ENCODE data around the gene RSAD1.
"Not testable (repeated sequence)": the region's sequence is repeated elsewhere in the genome, so short reads cannot be mapped to it uniquely, and the experiment has no call there.

The RSAD1 gene

DNA sequence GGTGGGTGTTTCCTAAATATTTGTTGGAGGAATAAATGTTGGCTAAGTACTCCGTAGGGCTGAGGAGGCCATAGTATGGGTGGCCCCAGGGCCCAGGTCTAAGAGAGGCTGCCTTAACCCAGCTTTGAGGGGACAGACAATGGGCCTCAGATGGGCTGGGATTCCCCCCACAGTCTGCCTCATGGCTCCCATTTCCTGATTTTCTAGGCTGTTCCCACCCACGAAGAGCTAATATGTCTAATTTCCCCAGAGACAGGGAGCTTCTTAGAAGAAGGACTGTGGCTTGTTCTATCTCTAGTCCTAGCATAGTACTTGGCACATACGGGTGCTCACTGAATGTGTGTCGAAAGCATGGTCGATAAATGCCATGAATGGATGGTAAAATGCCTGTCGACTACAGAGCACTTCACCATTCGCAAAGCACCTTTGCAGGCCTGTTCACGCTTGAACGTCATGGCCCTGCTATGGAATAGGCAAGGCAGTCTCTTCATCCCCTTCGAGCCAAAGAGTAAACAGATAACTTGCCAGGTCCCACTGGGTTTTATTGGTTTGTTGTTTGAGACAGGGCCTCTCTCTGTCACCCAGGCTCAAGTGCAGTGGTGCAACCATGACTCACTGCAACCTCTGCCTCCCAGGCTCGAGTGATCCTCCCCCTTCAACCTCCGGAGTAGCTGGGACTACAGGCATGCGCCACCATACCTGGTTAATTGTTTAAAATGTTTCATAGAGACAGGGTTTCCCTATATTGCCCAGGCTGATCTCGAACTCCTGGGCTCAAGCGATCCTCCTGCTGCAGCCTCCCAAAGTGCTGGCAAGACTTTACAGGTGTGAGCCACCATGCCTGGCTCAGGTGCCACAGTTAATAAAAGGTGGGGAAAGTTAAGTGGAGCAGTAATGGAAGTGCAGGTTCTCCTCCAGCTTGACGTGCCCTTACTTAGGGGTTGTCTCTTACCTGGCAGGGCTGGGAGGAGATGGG lies 19.7 kb upstream of the RSAD1 start:
- no peak for DNase-seq

DNA sequence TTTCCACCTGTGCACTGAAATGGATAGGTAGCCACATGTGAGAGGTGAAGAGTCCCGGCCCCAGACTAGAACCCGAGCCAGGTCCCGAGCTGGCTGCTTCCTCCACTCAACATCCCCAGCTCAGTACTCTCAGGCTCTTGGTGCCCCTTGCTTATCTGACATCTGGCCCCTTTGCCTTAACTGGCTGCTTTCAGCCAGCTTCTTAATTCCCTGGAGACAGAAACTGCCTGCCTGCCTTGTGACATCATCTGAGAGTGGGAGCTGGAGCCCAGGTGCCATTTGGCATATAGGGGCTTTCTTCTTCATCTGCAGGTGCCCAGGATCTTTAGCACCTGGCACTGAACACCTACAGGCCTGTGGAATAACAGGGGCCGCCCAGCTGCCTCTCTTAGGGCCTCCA lies 18.9 kb upstream of the RSAD1 start:
- DNase-seq = no peak

DNA sequence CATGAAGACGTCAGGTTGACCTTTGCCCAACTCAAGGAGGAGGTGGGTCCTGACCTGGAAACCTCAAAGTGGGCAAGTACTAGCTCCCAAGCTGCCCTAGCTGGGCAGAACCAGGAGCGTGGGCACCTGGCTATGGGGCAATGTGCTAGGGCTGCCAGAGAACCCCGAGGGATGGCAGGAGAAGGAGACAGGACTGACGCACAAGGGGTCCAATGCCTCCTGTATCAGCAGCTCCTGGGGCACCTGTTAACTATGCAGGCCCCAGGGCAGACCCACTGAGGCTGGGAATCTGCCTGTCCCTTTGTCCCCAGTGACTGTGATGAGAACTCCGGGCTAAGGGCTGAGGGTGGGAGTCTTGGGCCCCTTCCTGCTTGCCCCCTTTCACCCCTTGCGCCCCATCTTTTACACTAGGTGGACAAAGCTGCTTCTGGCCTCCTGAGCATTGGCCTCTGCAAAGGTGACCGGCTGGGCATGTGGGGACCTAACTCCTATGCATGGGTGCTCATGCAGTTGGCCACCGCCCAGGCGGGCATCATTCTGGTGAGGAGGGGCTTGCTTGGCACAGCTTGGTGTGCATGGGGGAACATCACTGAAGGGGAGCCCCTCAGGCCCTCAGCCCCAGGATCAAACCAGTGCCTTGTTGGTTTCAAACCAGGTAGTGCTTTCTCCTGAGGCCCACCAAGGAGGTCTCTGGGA lies 17.7 kb upstream of the RSAD1 start:
- DNase-seq = no peak

DNA sequence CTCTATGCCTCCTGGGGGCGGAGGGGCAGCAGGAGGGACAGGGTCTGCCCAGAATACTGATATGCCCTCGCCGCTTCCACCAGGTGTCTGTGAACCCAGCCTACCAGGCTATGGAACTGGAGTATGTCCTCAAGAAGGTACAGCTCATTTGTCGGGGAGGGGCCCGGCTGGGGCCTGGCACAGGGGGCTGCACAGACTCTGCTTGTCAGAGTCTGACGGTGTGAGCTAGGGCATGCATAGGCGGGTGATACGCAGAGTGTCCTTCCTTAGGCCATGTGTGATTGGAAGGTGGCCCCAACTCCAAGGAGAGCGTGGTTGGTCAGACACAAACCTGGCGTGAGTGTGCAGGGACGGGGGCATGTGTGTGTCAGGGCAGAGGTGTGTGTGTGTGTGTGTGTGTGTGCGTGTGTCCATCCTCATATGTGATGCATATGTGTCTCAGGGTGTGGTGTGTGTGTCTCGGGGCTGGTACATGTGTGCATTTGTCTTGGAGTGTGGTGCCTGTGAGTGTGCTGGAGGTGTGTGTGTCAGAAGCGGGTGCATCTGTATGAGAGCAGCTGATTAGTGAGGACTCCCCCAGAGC lies 17.0 kb upstream of the RSAD1 start:
- no peak for DNase-seq

DNA sequence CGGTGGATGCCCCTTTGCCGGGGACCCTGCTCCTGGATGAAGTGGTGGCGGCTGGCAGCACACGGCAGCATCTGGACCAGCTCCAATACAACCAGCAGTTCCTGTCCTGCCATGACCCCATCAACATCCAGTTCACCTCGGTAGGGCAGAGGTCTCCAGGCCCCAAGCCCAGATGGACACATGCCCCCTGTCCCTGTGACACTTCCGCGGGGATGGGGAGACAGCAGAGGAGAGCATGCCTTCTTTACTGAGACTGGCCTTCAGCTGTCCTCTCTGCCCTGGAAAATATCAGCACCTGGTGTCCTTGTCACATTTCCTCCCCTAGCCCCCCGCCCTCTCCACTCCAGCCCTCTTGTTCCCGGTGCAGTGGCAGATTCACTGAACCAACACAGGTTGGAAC lies 16.2 kb upstream of the RSAD1 start:
- no peak for DNase-seq

DNA sequence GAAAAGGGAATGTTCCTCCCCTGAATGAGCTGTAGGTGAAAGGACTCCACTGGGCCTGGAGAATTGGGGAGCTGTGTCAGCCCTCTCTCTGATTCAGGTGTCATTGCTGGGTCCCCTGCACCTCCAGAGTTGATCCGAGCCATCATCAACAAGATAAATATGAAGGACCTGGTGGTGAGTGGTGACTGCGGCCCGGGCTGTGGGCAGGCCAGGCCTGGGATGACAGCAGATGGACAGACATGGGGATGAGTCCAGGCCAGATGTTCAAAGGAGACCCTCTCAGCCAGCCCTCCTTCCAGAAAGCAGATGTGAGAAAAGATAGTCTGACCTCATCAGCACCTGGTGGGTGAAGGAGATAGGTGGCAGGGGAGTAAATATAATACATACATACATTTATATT lies 14.5 kb upstream of the RSAD1 start:
- DNase-seq = no peak

DNA sequence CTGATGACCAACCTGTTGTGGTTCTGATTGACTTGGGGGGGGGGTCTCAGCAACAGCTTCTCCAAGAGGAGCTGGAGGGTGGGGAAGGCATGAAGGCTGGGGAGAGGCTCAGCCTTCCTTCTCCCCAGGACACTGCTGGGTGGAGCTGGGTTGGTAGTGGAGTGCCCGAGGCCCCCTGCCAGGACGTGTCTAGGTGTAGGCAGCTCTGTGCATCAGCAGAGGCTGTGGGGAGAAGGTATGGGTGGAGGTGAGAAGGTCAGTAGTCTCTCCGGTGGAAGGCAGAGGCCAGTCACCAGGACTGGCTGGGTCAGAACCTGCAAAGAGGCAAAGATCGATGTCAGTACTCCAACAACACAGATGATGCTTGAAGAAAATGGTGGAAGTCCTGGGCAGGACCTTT lies 13.9 kb upstream of the RSAD1 start:
- DNase-seq = no peak

DNA sequence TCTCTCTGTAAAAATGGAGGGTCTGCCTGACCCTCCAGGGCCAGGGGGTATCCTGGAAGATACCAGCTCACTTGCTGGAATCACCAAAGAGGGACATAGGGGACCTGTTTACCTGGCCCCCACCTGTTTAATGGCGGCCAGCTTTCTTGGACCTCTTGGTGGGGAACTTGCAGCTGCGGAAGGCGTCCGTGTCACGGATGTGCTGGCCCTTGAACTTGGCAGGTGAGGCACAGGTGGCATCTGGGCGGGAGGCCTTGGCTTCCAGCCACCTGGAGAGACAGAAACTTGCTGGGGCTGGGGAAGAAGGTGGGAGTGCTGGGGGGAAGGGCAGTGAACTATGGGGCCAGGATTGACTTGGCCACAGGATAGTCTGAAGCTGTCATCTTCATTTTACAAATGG lies 13.5 kb upstream of the RSAD1 start:
- no peak for DNase-seq

DNA sequence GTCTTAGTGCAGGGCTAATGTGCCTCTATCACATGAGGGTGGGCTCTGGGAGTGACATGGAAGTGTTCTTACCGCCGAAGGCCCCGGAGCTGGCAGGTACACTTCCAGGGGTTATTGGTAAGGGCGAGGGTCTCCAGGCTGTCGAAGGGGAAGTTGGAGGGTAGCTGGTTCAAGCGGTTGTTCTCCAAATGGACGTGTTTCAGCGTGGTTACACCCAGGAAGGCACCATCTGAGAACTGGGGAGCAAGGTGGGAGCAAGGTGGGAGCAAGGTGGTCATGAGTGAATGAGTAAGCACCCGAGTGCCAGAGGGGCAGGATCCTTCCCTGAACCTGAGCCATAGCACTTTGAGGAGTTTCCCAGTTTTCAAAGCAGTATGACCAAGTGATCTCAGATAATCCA lies 13.0 kb upstream of the RSAD1 start:
- DNase-seq = no peak

DNA sequence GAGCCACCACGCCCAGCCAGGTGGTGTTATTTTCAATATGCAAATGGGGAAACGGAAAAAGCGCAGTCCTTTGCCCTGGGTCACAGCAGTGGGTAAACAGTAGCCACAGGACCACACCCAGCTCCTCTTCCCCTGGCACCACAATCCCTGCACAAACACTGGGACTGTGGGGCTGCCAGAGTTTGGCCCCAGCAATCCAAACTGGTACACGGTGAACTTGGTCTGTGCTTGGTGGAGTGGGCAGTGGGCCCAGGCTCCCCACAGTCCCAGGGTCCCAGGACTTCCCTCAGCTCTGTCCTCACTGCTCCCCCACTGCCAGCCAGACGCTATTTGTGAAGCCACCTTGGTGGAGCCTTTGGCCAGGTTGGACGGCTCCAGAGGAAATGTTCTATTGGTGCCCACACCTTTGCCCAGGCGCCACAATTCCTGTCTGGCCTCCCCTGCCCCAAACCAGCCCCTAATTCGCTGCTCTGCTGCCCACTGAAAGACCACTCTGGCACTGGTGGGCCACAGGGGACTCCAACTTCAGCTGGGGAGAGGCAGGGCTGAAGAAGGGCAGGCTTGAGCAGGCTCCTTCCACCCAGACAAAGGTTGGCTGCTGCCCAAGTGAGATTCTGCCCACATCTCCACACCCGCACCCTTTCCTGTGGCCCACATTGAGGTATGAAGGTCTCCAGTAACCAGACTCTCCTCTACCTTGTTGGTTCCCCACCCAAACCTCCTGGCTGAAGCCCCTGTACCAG lies 12.1 kb upstream of the RSAD1 start:
- DNase-seq = no peak

DNA sequence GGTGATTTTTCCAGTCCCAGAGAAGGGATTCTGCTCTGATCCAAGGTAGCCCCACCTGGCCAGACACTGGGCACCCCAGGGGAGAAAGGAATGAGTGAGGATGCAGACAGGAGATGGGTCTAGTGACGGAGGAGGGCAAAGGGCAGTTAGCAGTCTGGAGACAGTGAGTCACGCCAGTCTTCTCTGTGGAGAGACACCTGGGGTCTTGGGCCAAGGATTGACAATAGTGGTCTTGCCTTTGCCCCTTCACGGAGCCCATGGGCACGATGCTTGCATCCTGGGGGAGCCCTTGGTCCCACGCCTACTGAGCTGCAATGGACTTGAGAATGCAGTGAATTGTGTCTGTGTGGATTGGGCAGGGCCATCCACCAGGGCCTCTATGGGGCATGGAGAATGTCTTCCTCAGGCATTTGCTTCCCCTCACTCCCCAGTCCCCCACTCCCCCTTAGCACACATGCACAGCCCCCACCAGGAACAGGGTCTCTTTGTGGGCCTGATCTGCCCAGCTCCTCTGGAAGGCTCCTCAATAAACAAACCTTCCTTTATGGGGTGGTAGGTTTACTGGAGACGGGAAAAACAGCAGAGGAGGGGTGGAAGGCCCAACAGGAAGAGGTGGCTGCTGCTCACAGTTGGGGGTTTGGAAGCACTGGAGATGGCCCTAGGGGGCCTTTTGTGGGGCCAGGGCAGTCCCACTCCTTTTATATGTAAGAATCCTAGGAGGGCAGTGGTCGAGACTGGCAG lies 11.4 kb upstream of the RSAD1 start:
- DNase-seq = no peak

DNA sequence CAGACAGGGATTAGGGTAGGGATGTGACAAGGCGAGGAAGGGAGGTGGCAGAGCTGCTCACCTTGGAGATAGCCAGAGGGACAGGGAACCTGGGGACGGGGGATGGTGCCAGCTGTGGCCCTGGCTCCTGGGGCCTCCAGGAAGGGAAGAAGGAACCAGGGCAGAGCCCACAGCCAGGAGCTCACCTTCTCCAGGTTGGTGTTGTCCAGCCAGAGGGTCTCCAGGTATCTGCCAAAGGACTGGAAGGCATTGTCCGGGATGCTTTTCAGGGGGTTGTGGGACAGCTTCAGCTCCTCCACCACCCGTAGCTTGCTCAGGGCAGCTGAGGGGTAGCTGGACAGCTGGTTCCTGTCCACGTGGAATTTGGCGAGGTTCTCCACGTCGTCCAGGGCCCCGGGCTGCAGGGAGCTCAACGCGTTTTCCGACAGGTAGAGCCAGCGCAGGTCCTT lies 10.8 kb upstream of the RSAD1 start:
- DNase-seq = no peak

DNA sequence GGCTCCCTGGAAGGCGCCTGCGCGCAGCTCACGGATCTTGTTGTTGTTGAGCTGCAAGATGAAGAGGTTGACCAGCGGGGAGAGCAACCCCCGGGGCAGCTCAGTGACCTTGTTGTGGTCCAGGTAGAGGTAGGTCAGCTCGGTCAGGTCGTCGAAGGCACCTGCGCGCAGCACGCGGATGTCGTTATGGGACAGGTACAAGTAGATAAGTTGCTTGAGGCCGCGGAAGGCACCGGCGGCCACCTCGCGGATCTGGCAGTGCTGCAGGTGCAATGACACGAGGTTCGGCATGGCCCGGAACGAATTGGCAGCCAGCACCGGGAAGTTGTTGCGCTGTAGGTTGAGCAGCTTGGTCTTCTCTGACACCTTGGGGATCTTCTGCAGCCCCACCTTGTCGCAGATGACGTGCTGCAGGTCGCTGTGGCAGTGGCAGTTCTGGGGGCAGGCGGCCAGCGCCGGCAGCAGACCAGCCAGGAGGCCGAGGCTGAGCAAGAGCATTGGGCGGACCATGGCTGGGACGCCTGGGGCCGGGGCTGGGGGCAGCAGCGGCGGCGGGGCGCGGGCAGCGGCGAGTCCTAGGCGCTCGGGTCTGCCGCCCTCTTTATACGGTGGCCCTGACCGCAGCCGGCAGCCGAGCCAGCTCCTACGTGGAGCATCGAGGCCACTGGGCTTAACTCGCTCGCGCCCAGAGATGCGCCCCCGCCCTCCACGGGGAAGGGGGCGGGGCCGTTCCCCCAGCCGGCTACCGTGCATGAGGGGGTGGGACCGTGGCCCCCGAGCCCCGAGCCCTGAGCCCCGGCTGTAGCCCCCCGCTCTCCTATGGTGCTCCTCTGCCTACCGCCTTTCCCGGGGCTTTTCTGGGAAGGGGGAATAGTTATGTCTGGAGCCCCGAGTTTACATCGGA lies 10.1 kb upstream of the RSAD1 start, which contains the start of gene CHAD:
TSS of gene CHAD (minus strand) at position 577 of the 904 bp plus-strand sequence. CDS start at position 510, 67 bp downstream.
- no peak for DNase-seq

DNA sequence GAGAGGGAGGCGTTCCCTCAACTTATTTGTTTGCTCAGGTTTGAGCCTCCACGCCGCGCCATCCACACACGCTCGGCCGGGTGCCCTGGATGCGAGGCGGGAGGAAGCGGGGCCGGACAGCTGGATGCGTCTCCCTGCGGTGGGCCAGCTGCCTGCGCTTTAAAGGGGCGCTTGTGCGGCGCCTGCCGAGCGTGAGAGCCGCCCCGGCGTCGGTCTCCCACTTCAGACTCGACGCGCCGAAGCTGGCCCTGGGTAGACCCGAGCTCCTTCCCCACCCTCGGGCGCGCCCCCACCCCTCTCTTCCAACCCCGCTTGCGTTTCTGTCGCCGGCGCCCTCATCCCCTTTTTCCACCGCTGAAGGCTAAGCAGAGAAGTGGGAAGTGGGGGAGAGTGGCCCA lies 9.5 kb upstream of the RSAD1 start:
- DNase-seq = no peak

DNA sequence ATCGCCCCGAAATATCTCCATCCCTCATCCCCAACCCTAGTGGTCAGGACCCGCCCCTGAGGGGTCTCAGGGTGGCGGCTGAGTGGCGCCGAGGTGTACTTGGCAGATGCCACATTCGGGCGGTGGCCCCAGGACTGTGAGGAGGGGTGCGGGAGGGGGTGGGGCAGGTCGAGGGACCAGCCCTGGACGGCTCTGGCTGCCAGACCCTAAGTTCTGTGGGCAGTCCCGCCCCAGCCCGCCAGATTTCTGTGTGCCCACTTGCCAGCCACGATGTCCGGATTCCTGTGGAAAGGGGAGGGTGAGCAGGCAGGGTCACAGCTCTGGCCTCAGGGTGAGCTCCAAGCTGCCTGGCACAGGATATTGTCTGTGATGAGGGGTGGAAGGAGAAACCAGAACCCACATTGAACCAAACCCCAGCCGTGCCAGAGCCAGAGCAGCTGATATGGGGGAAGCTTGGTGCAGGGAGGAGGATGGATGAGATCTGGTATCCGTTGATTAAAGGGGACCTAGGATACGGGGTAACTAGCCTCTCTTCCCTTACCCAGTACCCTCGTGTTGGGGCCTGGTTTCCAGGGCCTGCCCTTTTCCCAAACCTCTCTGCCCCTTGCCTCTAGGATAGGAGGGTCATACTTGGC lies 8.9 kb upstream of the RSAD1 start:
- DNase-seq = no peak

DNA sequence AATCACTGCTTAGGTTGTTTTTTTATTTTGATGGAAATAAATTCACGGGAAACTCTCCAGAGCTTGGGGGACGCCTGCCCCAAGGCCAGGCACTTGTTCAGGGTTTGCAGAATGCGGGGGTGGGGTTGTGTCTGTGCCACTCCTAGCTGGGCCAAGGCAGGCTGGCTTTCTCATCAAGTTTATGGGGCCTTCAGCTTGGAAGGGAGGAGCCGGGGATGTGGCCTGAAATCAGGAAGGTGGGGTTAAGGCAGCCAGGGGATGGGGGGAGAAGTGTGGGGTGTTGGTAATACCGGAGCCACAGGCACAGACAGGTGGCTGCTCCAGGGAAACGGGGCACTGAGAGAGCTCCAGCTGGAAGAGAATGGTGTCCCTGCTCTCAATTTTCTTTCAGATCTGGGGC lies 8.2 kb upstream of the RSAD1 start:
- DNase-seq = no peak

DNA sequence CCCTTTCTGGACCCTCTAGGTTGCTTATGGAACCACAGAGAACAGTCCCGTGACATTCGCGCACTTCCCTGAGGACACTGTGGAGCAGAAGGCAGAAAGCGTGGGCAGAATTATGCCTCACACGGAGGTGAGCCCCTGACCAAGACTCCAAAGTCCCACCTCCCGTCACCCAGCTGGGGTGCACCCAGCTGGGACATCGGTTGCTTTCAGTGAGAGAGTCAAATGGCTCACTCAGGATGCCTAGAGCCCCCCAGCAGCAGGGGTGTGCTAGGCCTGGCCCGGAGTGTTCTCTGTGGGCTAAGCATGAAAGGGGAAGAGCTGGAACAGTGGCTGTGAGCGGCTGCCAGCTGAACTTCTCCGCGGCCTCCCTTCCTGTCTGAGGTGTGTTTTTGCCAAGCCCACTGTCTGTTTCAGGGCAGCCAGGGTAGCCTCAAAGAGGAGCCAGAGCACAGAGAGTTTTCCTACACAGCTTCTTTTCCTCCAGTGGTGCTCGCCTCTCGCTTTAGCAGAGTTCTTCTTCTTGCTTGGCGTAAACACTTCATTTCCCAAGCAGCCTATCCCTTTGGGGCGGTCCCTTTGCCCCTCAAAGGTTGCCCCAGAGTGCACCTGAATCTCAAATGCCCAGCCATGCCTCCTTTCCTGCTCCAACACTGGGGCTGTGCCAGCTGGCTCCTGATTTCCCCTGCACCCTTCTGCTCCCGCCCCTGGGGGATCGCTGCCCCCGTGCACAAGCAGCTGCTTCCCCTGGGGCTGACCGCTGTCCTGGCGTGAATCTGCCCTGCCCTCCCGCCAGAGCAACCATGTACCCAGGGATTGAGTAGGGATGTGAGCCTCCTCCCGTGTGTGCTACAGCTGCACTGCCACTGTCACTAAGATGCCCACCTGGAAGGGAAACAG lies 7.4 kb upstream of the RSAD1 start:
- no peak for DNase-seq

DNA sequence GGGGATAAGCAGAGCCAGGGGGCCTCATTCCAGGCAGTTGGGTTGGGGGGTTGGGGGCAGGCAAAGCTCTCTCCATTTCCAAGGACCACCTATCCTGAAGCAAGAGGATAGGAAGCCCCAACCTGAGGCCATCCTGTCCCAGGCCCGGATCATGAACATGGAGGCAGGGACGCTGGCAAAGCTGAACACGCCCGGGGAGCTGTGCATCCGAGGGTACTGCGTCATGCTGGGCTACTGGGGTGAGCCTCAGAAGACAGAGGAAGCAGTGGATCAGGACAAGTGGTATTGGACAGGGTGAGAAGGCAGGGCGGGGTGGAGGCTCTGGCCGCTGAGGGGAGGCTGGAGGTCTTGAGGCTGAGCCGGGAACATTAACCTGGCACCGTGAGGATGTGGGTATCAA lies 6.4 kb upstream of the RSAD1 start:
- no peak for DNase-seq

DNA sequence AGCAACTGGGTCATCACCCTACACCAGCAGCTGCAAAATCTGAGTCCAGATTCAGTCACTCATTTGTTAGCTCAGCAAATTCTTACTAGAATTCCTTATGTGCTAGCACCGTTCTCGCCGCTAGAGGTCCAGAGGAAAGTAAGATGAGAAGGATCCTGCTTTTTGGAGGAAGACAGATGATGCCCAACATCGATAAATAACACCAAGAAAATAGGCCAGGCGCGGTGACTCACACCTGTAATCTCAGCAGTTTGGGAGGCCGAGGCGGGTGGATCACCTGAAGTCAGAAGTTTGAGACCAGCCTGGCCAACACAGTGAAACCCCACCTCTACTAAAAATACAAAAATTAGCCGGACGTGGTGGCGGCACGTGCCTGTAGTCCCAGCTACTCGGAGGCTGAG lies 5.9 kb upstream of the RSAD1 start:
- DNase-seq = not testable (repeated sequence)

DNA sequence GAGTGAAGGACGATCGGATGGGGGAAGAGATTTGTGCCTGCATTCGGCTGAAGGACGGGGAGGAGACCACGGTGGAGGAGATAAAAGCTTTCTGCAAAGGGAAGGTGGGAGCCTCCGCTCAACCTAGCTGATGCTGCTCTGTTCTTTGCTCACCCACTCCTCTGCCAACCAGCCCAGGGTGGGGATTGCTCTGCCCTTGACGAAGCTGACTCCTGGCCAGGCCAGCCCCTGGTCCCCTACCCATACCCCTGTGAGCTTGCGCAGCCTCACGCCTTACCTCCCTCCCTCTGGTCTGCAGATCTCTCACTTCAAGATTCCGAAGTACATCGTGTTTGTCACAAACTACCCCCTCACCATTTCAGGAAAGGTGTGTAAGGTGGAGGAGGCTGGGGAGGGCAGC lies 4.8 kb upstream of the RSAD1 start:
- no peak for DNase-seq
